Type B pancreatic cell (in vitro differentiated cells): ENCODE results near the gene ERFL. TPM values are rescaled to one million over a fixed set of nuclear protein-coding genes. Genes with fewer than 3 reads are reported as not detected.

Source experiments
- DNase-seq: peaks from one replicate; pipeline ENCODE4 v3.0.0; 2021; ENCODE audit warnings: mixed read lengths; ENCODE audit not compliant: unreplicated experiment; ENCODE audit errors: extremely low spot score
- H3K27ac Mint-ChIP-seq: 2 replicates; pipeline ENCODE4 v1.8.0; 2021; ENCODE audit warnings: mild to moderate bottlenecking, mixed read lengths
- H3K27me3 Mint-ChIP-seq: 2 replicates; pipeline ENCODE4 v1.8.0; 2021; ENCODE audit warnings: mixed read lengths
- H3K36me3 Mint-ChIP-seq: 2 replicates; pipeline ENCODE4 v1.8.0; 2021; ENCODE audit warnings: mixed read lengths
- H3K4me1 Mint-ChIP-seq: one replicate; pipeline ENCODE4 v1.8.0; 2021; ENCODE audit warnings: mixed read lengths; ENCODE audit not compliant: unreplicated experiment
- H3K4me3 Mint-ChIP-seq: 2 replicates; pipeline ENCODE4 v1.8.0; 2021; ENCODE audit warnings: mild to moderate bottlenecking, mixed read lengths
- H3K9me3 Mint-ChIP-seq: 2 replicates; pipeline ENCODE4 v1.8.0; 2021; ENCODE audit warnings: mixed read lengths
- CTCF ChIP-seq: fragments of 200-600 bp; sonication (generic); conservative IDR thresholded peaks from 2 replicates; pipeline ENCODE4 v1.5.0; 2021; ENCODE audit warnings: antibody characterized with exemption, mild to moderate bottlenecking
- total RNA-seq: library from RNA; stranded (reverse); gene quantifications from 2 replicates; pipeline ENCODE4 v1.2.1, GENCODE V29; 2021; ENCODE audit warnings: low replicate concordance

ERFL gene
- total RNA-seq, 1 donor from 2014 or later, result 0.24 TPM

DNA sequence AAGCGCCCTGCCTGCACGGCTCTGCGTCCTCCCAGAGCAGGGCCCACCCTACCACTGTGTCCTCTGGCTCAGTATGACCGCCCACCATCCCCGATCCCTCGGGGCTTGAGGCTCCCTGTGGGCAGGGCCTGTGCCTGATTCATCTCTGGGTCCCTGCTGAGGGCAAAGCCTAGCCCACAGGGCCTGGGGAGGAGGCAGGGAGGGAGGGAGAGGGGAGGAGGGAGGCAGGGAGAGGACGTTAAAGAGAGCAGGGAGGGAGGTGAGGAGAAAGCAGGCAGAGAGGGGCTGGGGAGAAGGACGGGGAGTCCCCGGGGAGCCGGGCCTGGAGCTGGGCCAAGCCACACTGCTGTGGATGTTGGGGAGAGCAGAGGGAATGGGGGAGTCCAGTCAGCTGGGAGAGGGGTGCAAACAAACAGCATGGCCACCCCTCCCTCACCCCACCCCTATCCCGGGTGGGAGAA lies 4.0 kb upstream of the ERFL start:
- Mint-ChIP-seq H3K36me3 (no peaks in the 10 kb centered on the region), H3K27ac (no peak overlapping the region), H3K27me3 (peaks cover 87% of the 10 kb centered on the region), H3K9me3 (no peaks in the 10 kb centered on the region), H3K4me3 (no peak overlapping the region), H3K4me1 (peaks cover 14% of the 10 kb centered on the region)
- DNase-seq, result no peak
- TF ChIP-seq CTCF, result no peak

GRCh38 chr19:41930926-41931592 lies 2.8 kb upstream of the ERFL start:
- Mint-ChIP-seq H3K4me3 (no peak overlapping the region), H3K27ac (no peak overlapping the region), H3K9me3 (no peaks in the 10 kb centered on the region), H3K36me3 (no peaks in the 10 kb centered on the region), H3K4me1 (peaks cover 14% of the 10 kb centered on the region), H3K27me3 (peaks cover 76% of the 10 kb centered on the region)
- peak; percentile 61 for TF ChIP-seq CTCF
- DNase-seq, result no peak

GRCh38 chr19:41930322-41930722 lies 2.1 kb upstream of the ERFL start:
- no peaks in the 10 kb centered on the region for H3K9me3 Mint-ChIP-seq
- H3K4me3 Mint-ChIP-seq, result peak overlapping the region; percentile 51
- H3K36me3 Mint-ChIP-seq, result no peaks in the 10 kb centered on the region
- H3K27me3 Mint-ChIP-seq, result peaks cover 70% of the 10 kb centered on the region
- no peak for DNase-seq
- no peak for TF ChIP-seq CTCF
- no peak overlapping the region for H3K27ac Mint-ChIP-seq
- peaks cover 14% of the 10 kb centered on the region for H3K4me1 Mint-ChIP-seq

GRCh38 chr19:41929536-41930071 lies 1.4 kb upstream of the ERFL start:
- TF ChIP-seq CTCF, result no peak
- DNase-seq, result no peak
- Mint-ChIP-seq H3K36me3 (no peaks in the 10 kb centered on the region), H3K4me3 (peak overlapping the region; percentile 82), H3K9me3 (no peaks in the 10 kb centered on the region), H3K27ac (no peak overlapping the region), H3K4me1 (peaks cover 7% of the 10 kb centered on the region), H3K27me3 (peaks cover 63% of the 10 kb centered on the region)

DNA sequence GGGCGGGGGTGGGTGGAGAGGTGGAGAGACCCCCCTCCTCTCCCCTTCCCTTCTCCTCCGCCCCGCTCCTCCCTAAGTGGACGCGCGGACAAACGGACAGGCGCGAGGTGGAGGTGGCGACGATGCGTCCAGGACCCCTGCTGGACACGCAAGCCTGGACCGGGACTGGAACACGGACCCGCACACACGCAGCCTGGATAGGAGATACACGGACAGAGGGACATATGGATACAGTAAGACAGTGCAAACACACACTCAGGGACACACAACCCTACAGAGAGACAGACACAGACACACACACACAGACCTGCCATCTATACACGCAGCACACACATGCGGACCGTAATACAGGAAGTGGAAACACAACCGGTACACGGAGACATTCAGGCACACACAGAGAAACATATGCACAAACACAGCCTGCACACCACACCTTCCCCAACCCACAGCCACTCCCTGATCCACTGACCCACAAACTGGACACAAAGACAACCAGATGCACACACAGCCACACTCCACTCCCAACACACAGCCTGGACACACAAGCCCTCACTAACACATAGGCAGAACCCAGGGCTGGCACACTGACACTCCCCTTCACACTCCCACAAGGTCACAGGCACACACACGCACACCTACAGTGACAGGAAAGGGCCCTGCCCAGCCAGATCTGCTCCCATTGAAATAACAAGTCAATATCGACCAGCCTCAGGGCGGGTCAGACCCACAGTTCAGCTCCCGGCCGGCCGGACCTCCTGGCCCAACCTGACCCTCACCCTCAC lies 696 bp upstream of the ERFL start:
- Mint-ChIP-seq H3K4me1 (peaks cover 7% of the 10 kb centered on the region), H3K27me3 (peaks cover 58% of the 10 kb centered on the region), H3K36me3 (no peaks in the 10 kb centered on the region), H3K4me3 (peak overlapping the region; percentile 82), H3K9me3 (no peaks in the 10 kb centered on the region), H3K27ac (peak overlapping the region; percentile 40)
- DNase-seq, result no peak
- no peak for TF ChIP-seq CTCF
